ENCODE measurements around the gene LCN9. TPM values are rescaled to one million over a fixed set of nuclear protein-coding genes. Genes with fewer than 3 reads are reported as not detected.

LCN9 gene
- total and polyA plus RNA-seq, 9 of the 15 experiments (the other 6 are each of a cell fraction or from before 2014, with no cell fraction given) = not detected

DNA sequence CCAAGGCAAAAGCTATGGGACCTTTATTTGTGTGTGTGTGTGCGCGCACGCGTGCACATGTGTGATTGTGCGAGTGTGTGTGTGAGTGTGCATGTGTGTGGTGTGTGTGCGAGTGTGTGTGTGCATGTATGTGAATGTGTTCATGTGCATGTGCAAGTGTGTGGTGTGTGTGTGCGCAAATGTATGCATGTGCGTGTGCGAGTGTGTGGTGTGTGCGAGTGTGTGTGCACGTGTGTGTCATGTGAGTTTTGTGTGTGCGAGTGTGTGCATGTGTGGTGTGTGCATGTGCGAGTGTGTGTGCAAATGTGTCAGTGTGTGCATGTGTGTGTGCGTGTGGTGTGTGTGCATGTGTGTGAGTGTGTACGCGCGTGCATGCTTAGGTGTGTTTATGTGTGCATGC lies 12.7 kb upstream of the LCN9 start (continued):
- TF ChIP-seq, protein P1, sequence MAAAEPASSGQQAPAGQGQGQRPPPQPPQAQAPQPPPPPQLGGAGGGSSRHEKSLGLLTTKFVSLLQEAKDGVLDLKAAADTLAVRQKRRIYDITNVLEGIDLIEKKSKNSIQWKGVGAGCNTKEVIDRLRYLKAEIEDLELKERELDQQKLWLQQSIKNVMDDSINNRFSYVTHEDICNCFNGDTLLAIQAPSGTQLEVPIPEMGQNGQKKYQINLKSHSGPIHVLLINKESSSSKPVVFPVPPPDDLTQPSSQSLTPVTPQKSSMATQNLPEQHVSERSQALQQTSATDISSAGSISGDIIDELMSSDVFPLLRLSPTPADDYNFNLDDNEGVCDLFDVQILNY (CRISPR knock-in tag; IDR thresholded peaks at IDR 0.05) = no peak
- no peak for TF ChIP-seq EP300 (IDR thresholded peaks at IDR 0.05; ENCODE audit: low read length)
- TF ChIP-seq SRSF7 (optimal IDR thresholded peaks at IDR 0.05; ENCODE audit: low read depth, low read length) = no peak
- no peak for TF ChIP-seq GTF2E2 (tag; IDR thresholded peaks at IDR 0.05)

DNA sequence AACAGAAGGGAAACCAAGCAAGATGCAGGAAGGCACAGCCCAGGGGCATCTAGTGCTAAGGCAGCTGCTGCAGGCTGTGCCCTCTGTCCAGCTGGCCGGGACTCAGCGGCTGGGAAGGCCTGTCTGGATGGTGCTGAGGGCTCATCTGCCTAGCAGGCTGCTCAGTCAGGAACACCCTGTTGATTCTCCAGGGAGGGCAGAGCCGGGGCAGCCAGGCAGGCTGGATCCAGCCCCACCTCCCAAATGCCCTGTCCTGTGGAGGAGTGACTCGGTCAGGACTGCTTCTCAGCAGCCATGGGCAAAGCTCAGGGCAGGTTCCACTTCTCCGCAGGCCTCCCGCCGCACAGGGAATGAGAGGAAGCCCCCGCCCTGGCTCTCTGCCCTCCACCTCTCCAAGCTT lies 7.8 kb upstream of the LCN9 start:
- ChIA-PET POLR2A (interaction anchor here (0.6 kb wide), 3 partner anchors 21 to 1341 kb away, joined by 3 read pairs; no protein-coding TSS in a partner anchor), CTCF (ENCODE audit: low intra/inter-chr PET ratio) (no interaction called here)
- no peaks in the 10 kb centered on the region for H3K79me2 ChIP-seq (ENCODE audit: control insufficient read depth, insufficient read depth, low read length)
- no TSS peak for BruUV-seq (replicated peaks)
- no peak overlapping the region for H2AFZ ChIP-seq (ENCODE audit: low read depth, low read length)
- H3K4me1 ChIP-seq (replicated peaks in 1 of 2; ENCODE audit: control insufficient read depth in 2 of 2, insufficient read depth in 2 of 2, low read length in 2 of 2) = no peaks in the 10 kb centered on the region
- H3K36me3 ChIP-seq (ENCODE audit: control insufficient read depth, insufficient read depth, low read length) = no peaks in the 10 kb centered on the region
- H3K27ac ChIP-seq (ENCODE audit: extremely low read depth, low read depth, low read length) = no peak overlapping the region
- H3K9me1 ChIP-seq (ENCODE audit: control insufficient read depth, insufficient read depth, low read length) = no peaks in the 10 kb centered on the region
- FAIRE-seq = no peak
- H3K27me3 ChIP-seq (ENCODE audit: control insufficient read depth in 2 of 2, insufficient read depth in 2 of 2, low read length in 2 of 2) = peaks cover 28 to 54% of the 10 kb centered on the region in 2 experiments
- no peak overlapping the region for H3K4me3 ChIP-seq
- no peak for TF ChIP-seq NR3C1 (CRISPR knock-in tag; IDR thresholded peaks at IDR 0.05)
- no peak for TF ChIP-seq ZSCAN32 (CRISPR knock-in tag; IDR thresholded peaks at IDR 0.05)
- TF ChIP-seq MCM7 (IDR thresholded peaks at IDR 0.05) = no peak
- no peak for TF ChIP-seq MCM3 (IDR thresholded peaks at IDR 0.05)
- no peak for TF ChIP-seq ZNF311 (CRISPR knock-in tag; IDR thresholded peaks at IDR 0.05)
- no peak for TF ChIP-seq PHB (CRISPR knock-in tag; IDR thresholded peaks at IDR 0.05)
- no peak for TF ChIP-seq ZNF212 (CRISPR knock-in tag; IDR thresholded peaks at IDR 0.05)
- TF ChIP-seq, protein P2, sequence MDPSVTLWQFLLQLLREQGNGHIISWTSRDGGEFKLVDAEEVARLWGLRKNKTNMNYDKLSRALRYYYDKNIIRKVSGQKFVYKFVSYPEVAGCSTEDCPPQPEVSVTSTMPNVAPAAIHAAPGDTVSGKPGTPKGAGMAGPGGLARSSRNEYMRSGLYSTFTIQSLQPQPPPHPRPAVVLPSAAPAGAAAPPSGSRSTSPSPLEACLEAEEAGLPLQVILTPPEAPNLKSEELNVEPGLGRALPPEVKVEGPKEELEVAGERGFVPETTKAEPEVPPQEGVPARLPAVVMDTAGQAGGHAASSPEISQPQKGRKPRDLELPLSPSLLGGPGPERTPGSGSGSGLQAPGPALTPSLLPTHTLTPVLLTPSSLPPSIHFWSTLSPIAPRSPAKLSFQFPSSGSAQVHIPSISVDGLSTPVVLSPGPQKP (CRISPR knock-in tag; IDR thresholded peaks at IDR 0.05) = no peak
- TF ChIP-seq, protein P3, sequence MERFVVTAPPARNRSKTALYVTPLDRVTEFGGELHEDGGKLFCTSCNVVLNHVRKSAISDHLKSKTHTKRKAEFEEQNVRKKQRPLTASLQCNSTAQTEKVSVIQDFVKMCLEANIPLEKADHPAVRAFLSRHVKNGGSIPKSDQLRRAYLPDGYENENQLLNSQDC (CRISPR knock-in tag; IDR thresholded peaks at IDR 0.05) = no peak
- WGBS (ENCODE audit: insufficient coverage, low coverage, missing lambda C conversion rate) = 0% methylated on average over 8 of the region's 8 CpGs
- H3K9ac ChIP-seq (ENCODE audit: insufficient read depth in 1 of 2, low read depth in 2 of 2, low read length in 2 of 2) = no peak overlapping the region
- intact Hi-C loops (cut with micrococcal nuclease) = no loop called here
- in situ Hi-C loops (cut with MboI) = no loop called here
- H4K20me1 ChIP-seq (replicated peaks; ENCODE audit: control insufficient read depth, insufficient read depth, low read length) = no peaks in the 10 kb centered on the region; the same call in none of the 2 replicates
- ATAC-seq = no peak
- H3K4me2 ChIP-seq (ENCODE audit: insufficient read depth, low read length) = no peak overlapping the region
- no peaks in the 10 kb centered on the region; the same call in 1 of the 2 replicates for H3K9me3 ChIP-seq (replicated peaks; ENCODE audit: control insufficient read depth, insufficient read depth, low read depth, low read length)
- DNase-seq (ENCODE audit: extremely low read depth in 1 of 4, low spot score in 3 of 4) = no peak

All from K562 (cell line).